ENCODE data around the gene GAL3ST2. TPM values are rescaled to one million over a fixed set of nuclear protein-coding genes. Genes with fewer than 3 reads are reported as not detected.
"Not testable (repeated sequence)": the region's sequence is repeated elsewhere in the genome, so short reads cannot be mapped to it uniquely, and the experiment has no call there.

Gene GAL3ST2
- polyA plus RNA-seq, 1 of the 3 experiments (the other 2 are of a cell fraction), result 0.15 TPM

DNA sequence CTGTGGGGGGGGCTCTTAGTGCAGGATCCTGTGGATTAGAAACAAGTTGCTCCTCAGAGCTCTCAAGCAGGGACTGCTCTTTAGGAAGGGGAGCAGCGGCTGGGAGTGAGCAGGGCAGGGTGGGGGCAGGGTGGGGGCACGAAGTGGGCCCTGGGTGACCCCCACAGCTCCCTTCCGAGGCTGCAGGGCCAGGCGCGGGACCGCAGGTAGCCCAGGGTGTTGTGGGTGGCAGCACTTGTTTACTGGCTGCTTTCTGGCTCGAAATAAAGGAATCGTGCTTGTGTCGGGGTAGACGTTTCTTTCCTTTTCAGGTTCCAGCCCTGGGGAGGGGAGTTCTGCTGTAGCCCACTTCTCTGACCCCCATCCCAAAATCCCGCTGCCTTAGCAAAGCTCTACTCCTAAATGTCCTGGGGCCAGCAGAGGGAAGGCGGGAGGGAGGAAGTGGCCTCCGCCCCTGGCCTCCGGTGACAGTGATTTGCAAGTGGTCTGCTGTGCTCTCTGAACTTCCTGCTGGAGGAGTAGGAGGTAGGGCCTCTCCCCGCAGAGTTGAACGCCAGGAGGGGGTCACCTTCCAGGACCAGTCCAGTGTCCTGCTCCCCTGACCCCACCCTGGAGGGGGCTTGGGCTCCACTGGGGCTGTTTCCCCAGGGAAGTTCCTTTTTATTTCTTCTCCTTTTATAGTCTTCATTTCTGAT, 40.7 kb downstream of the GAL3ST2 start:
- Histone ChIP-seq H2AFZ (ENCODE audit: low read depth) (no peak overlapping the region), H3K4me1 (ENCODE audit: control insufficient read depth in 1 of 2, insufficient read depth in 2 of 2, low read depth in 1 of 2, low read length in 1 of 2) (peaks cover 0 to 8% of the 10 kb centered on the region in 2 experiments; a peak in 2 of 4 replicates), H3K79me2 (ENCODE audit: insufficient read depth) (no peaks in the 10 kb centered on the region), H3K9me3 (no peaks in the 10 kb centered on the region), H3K4me3 (ENCODE audit: low read depth in 2 of 2, low read length in 1 of 2) (no peak overlapping the region), H3K27ac (ENCODE audit: low read depth in 2 of 2, low read length in 1 of 2) (no peak overlapping the region), H3K9ac (no peak overlapping the region), H4K20me1 (ENCODE audit: insufficient read depth) (no peaks in the 10 kb centered on the region), H3K27me3 (ENCODE audit: insufficient read depth) (no peaks in the 10 kb centered on the region), H3K9me2 (no peaks in the 10 kb centered on the region), H3K4me2 (no peak overlapping the region), H3F3A (replicated peaks; ENCODE audit: insufficient read depth) (no peaks in the 10 kb centered on the region), H3K36me3 (replicated peaks in 1 of 2; ENCODE audit: control insufficient read depth in 1 of 2, insufficient read depth in 2 of 2, low read length in 1 of 2) (no peaks in the 10 kb centered on the region)
- CTCF ChIA-PET, result interaction anchor here (0.5 kb wide), 1 partner anchor 19 kb away, joined by 3 read pairs; no protein-coding TSS in a partner anchor
- TF ChIP-seq RFX5 (IDR thresholded peaks at IDR 0.05; ENCODE audit: low read length), result no peak
- no peak for TF ChIP-seq JUND (IDR thresholded peaks at IDR 0.05)
- TF ChIP-seq FOXJ3 (CRISPR knock-in tag; IDR thresholded peaks at IDR 0.05), result no peak
- TF ChIP-seq, protein P1, sequence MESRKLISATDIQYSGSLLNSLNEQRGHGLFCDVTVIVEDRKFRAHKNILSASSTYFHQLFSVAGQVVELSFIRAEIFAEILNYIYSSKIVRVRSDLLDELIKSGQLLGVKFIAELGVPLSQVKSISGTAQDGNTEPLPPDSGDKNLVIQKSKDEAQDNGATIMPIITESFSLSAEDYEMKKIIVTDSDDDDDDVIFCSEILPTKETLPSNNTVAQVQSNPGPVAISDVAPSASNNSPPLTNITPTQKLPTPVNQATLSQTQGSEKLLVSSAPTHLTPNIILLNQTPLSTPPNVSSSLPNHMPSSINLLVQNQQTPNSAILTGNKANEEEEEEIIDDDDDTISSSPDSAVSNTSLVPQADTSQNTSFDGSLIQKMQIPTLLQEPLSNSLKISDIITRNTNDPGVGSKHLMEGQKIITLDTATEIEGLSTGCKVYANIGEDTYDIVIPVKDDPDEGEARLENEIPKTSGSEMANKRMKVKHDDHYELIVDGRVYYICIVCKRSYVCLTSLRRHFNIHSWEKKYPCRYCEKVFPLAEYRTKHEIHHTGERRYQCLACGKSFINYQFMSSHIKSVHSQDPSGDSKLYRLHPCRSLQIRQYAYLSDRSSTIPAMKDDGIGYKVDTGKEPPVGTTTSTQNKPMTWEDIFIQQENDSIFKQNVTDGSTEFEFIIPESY (IDR thresholded peaks at IDR 0.05; ENCODE audit: borderline replicate concordance, low read depth), result no peak
- TF ChIP-seq GABPA (IDR thresholded peaks at IDR 0.05; ENCODE audit: low read depth), result no peak
- TF ChIP-seq, protein P2, sequence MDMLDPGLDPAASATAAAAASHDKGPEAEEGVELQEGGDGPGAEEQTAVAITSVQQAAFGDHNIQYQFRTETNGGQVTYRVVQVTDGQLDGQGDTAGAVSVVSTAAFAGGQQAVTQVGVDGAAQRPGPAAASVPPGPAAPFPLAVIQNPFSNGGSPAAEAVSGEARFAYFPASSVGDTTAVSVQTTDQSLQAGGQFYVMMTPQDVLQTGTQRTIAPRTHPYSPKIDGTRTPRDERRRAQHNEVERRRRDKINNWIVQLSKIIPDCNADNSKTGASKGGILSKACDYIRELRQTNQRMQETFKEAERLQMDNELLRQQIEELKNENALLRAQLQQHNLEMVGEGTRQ (IDR thresholded peaks at IDR 0.05; ENCODE audit: borderline replicate concordance, low read depth, low read length), result no peak
- TF ChIP-seq TEAD4 (IDR thresholded peaks at IDR 0.05; ENCODE audit: borderline replicate concordance, insufficient read depth), result no peak
- TF ChIP-seq, protein P3, sequence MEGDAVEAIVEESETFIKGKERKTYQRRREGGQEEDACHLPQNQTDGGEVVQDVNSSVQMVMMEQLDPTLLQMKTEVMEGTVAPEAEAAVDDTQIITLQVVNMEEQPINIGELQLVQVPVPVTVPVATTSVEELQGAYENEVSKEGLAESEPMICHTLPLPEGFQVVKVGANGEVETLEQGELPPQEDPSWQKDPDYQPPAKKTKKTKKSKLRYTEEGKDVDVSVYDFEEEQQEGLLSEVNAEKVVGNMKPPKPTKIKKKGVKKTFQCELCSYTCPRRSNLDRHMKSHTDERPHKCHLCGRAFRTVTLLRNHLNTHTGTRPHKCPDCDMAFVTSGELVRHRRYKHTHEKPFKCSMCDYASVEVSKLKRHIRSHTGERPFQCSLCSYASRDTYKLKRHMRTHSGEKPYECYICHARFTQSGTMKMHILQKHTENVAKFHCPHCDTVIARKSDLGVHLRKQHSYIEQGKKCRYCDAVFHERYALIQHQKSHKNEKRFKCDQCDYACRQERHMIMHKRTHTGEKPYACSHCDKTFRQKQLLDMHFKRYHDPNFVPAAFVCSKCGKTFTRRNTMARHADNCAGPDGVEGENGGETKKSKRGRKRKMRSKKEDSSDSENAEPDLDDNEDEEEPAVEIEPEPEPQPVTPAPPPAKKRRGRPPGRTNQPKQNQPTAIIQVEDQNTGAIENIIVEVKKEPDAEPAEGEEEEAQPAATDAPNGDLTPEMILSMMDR (IDR thresholded peaks at IDR 0.05), result no peak
- TF ChIP-seq, protein P4, sequence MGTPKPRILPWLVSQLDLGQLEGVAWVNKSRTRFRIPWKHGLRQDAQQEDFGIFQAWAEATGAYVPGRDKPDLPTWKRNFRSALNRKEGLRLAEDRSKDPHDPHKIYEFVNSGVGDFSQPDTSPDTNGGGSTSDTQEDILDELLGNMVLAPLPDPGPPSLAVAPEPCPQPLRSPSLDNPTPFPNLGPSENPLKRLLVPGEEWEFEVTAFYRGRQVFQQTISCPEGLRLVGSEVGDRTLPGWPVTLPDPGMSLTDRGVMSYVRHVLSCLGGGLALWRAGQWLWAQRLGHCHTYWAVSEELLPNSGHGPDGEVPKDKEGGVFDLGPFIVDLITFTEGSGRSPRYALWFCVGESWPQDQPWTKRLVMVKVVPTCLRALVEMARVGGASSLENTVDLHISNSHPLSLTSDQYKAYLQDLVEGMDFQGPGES (IDR thresholded peaks at IDR 0.05; ENCODE audit: low read depth, low read length), result no peak
- no peak for TF ChIP-seq MXI1 (IDR thresholded peaks at IDR 0.05; ENCODE audit: low read depth, low read length)
- TF ChIP-seq NFIC (IDR thresholded peaks at IDR 0.05; ENCODE audit: borderline replicate concordance), result no peak
- TF ChIP-seq YY1 (IDR thresholded peaks at IDR 0.05; ENCODE audit: low read depth), result no peak
- 55% methylated on average over 8 of the region's 16 CpGs for WGBS (ENCODE audit: low lambda C conversion rate)
- POLR2A ChIA-PET, result no interaction called here
- DNase-seq, result no peak

DNA sequence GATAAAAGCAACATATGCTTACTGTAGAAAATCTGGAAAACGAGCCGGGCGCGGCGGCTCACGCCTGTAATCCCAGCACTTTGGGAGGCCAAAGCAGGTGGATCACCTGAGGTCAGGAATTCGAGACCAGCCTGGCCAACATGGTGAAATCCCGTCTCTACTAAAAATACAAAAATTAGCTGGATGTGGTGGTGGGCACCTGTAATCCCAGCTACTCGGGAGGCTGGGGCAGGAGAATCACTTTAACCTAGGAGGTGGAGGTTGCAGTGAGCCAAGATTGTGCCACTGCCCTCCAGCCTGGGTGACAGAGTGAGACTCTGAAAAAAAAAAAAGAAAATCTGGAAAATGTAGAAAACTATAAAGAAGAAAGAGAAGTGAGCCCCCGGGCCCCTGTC, 41.2 kb downstream of the GAL3ST2 start:
- H3K27ac ChIP-seq (ENCODE audit: low read depth in 2 of 2, low read length in 1 of 2); H3K36me3 ChIP-seq (replicated peaks in 1 of 2; ENCODE audit: control insufficient read depth in 1 of 2, insufficient read depth in 2 of 2, low read length in 1 of 2); H3K4me2 ChIP-seq; H3K9ac ChIP-seq; H3K4me1 ChIP-seq (ENCODE audit: control insufficient read depth in 1 of 2, insufficient read depth in 2 of 2, low read depth in 1 of 2, low read length in 1 of 2); H3K79me2 ChIP-seq (ENCODE audit: insufficient read depth); H2AFZ ChIP-seq (ENCODE audit: low read depth); H4K20me1 ChIP-seq (ENCODE audit: insufficient read depth); H3F3A ChIP-seq (replicated peaks; ENCODE audit: insufficient read depth); H3K9me2 ChIP-seq; H3K4me3 ChIP-seq (ENCODE audit: low read depth in 2 of 2, low read length in 1 of 2); H3K9me3 ChIP-seq; DNase-seq; CTCF ChIA-PET; H3K27me3 ChIP-seq (ENCODE audit: insufficient read depth); POLR2A ChIA-PET: not testable (repeated sequence)
- WGBS (ENCODE audit: low lambda C conversion rate), result 75% methylated on average over 10 of the region's 10 CpGs
